Posterior cingulate gyrus (tissue), 11 donors: Measurements from ENCODE around the gene HOTAIR.
A peak's percentile ranks its signal among the peaks of the same experiment; 100 is the strongest.

Experiments
- DNase-seq, 10 donors: peaks; one replicate each; pipeline versions ENCODE4 v3.0.0 to v3.0.0-alpha.2; 2020 to 2021; ENCODE audit warnings: mixed read lengths in 3 of 10
- intact Hi-C: fragments of 100-400 bp; cut with DNase I; formaldehyde crosslinking; loops from one replicate; pipeline ENCODE4 v1.15.1; 2023

HOTAIR gene

GRCh38 chr12:53989227-53990113, 14.7 kb upstream of the HOTAIR start:
- peak in 2 of 10 donors; percentile 21 to 81 for DNase-seq
- intact Hi-C loops = loop anchor here (5.0 kb wide), 1 partner anchor 222 kb away; no protein-coding TSS in a partner anchor

DNA sequence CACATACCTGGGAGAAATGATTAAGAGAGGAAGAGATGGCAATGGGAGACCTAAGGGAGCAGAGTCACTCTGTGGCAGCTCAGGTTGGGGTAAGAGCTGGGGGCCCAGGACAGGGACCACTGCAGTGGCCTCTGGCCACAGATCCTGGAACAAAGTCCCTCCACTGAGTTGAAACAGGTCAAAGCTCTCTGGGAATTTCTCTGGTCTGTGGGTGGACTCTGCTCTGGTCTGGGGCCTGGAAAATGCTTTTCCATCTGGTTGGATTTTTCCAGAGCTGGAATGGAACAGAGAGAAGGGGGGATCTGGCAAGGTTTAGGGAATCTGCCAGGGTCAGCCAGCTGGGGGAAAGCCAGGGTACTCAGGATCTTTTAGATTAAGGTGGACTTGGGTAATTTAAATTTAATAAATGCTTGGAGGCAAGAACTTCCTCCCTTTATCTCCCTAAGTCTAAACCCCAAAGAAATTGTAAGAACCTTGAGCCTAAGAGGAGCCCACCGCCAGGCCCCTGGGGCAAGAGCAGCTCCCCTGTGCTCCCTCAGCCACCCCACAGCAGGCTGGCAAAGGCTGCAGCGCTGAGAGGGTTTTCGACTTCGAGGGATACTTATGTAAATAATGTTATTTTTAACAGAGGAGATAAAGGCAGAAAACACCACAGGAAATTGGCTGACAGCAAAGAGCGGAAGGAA, 13.9 kb upstream of the HOTAIR start:
- DNase-seq = peak in 1 of 10 donors; percentile 49
- intact Hi-C loops = loop anchor here (5.0 kb wide), 1 partner anchor 221 kb away; no protein-coding TSS in a partner anchor

DNA sequence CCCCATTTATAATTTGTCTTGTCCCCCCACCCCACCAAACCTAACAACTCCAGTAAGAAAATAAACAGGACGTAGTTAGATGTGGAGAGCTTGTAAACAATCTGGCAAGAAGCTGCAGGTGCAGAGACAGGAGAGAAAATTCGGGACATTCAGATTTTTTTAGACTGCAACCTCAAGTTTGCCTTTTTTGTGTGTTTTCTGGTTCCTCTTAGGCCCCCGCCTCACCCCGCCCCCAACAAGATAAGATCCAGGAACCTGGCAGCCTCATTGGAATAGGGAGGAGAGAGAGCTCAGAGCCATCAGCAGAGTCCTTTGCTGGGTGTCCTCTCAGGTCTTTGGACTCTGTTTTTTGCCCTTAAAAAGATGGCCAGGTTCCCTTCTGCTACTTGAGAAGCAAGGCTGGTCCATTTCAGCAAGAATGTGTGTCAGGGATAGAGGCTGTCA, 13.1 kb upstream of the HOTAIR start:
- intact Hi-C loops = loop anchor here (5.0 kb wide), 1 partner anchor 221 kb away; no protein-coding TSS in a partner anchor
- no peak for DNase-seq

GRCh38 chr12:53986686-53987483, 12.1 kb upstream of the HOTAIR start:
- intact Hi-C loops = loop anchor here (5.0 kb wide), 1 partner anchor 220 kb away; no protein-coding TSS in a partner anchor

GRCh38 chr12:53985994-53986685, 11.4 kb upstream of the HOTAIR start:
- peak in 2 of 10 donors; percentile 7 to 55 for DNase-seq
- intact Hi-C loops = loop anchor here (5.0 kb wide), 1 partner anchor 219 kb away; no protein-coding TSS in a partner anchor

More at GRCh38 chr12:53986686-53987483, 12.1 kb upstream of the HOTAIR start:
- DNase-seq = peak in 2 of 10 donors; percentile 17 to 31

DNA sequence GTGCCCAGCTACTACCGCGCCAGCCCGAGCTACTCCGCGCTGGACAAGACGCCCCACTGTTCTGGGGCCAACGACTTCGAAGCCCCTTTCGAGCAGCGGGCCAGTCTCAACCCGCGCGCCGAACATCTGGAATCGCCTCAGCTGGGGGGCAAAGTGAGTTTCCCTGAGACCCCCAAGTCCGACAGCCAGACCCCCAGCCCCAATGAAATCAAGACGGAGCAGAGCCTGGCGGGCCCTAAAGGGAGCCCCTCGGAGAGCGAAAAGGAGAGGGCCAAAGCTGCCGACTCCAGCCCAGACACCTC, 10.9 kb upstream of the HOTAIR start:
- intact Hi-C loops = loop anchor here (5.0 kb wide), 1 partner anchor 218 kb away; no protein-coding TSS in a partner anchor
- peak in 1 of 10 donors; percentile 60 for DNase-seq

GRCh38 chr12:53984901-53985691, 10.3 kb upstream of the HOTAIR start, which contains the start of gene HOXC10:
Gene HOXC10, plus strand, starts transcription at chr12:53985146. Its CDS starts 114 bp downstream, at chr12:53985260.
- intact Hi-C loops = loop anchor here (5.0 kb wide), 1 partner anchor 218 kb away; no protein-coding TSS in a partner anchor
- DNase-seq = peak in 6 of 10 donors; percentile 29 to 91 (median 58)

DNA sequence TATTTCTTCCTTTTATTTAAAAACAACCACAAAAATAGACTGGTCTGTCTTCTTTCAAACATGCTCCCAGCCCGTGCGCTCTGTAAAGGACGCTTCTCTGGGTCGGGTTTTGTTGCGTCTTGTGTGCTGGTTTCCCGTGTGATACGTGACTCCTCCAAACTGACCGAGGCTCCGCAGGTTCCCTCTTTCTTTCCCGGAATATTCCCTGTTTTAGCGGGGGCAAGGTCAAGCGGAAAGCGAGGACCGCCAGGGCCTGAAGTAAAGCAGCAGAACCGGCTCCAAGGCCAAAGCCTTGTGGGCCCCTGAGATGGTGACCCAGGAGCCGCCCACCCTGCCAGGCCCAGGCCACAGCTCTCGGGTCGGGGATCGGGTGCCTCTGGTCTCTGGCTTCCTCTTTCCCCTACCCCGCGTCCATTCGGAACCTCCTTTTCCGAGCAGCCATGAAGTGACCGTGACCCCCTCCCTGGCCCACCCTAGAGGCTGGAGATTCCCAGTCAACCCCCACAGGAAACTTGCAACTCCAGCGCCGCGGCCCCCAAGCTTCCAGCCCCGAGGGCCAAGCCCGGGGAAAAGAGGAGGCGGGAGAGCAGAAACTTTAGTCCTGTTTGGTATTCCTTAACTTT, 9.3 kb upstream of the HOTAIR start:
- intact Hi-C loops = no loop called here
- DNase-seq = peak in 3 of 10 donors; percentile 21 to 61 (median 47)

DNA sequence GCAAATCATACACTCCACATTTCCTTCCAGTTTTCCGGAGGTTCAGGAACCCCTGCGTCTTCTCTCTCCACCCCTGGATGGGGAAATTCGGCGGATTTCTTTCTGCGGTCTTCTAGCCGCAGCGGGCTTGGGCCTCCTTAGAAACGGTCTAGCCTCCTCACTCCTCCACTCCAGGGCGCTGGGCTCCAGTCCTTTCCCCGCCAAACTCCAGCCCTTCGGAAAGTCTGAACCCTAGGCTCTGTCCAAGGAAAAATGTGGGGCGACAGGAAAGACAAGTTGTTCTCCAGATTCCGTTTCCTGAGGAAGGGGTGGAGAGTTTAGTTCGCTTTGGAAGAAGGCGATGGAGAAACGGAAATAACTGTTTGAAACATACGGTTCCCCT, 8.8 kb upstream of the HOTAIR start:
- intact Hi-C loops = no loop called here

GRCh38 chr12:53982648-53983567, 8.2 kb upstream of the HOTAIR start:
- intact Hi-C loops = no loop called here
- peak in 1 of 10 donors; percentile 49 for DNase-seq

More for the DNA sequence above, 8.8 kb upstream of the HOTAIR start:
- no peak for DNase-seq

DNA sequence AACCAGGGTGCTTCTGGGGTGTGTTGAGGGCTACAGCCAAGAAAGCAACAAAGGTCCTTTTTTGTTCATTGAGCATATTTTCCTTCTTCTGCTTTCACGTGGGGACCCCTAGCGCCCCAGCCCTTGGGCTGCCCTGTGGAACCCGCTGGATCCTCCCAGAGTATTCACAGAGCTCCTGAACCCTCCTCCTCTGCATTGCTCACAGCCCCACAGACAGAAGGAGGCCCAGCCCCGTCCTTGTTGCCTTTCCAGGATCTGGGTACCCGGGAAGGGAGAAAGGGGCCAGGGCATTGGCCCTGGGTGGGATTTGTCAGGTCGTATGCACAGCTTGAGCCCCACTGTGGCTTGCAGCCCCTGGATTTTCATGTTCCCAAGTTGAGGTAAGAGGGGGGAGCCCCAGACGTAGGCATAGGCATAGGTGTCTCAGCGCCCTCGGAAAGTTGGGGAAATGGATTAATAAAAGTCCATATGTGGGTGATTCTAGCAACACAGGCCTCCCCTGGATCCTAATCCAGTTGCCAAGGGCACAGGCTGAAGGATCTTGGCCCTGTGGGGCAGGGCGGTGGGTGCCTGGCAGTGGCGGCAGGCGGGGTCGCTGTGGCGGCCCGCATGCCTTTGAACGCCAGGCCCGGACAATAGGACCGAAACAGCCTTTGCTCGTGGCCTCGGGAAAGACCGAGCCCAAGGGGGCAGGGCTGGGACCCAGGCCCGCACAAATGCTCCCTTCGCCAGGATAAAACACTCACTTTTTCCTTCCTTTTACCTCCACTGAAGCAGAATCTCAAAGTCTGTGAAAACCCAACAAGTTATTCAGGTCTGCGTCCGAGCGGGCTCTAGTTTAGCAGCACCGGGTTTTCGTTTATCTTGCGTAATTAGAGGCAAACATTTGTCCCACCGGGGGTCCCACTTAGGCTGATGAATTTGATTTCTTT, 7.1 kb upstream of the HOTAIR start:
- intact Hi-C loops = no loop called here
- DNase-seq = peak in 1 of 10 donors; percentile 26

- intact Hi-C loops = no loop called here
- DNase-seq = peak in 1 of 10 donors; percentile 40
These were observed 6.2 kb upstream of the HOTAIR start for GRCh38 chr12:53980802-53981496.

DNA sequence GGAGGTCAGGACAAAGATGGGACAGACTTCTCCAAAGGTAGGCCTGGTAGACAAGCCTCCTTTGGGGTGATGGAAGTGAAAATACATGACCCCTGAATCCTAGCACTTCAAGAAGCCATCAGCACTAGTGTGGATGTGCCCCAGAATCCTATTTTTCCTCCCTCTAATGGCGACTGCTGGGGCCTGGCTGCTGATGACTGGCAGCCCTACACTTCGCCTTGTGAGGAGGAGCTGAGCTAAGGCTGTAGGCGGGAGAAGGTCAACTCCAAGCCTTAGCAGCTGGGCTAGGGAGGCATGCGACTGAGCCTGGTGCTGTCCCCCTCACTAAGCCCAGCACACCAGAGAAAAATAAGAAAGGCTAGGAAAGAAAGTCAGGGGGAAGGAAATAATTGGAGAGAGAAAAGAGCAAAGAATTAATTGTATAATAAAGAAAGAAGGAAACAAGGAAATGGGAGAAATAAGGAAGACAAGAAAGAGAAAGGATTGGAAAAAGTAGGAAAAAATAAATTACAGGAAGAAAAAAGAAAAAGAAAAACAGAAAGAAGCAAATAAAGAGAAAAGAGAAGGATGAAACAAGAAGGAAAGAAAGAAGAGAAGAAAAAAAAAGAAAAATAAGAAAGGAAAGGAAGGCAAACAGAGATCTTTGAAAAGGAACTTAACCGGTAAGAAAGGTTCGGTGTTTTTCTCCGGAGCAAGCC, 5.5 kb upstream of the HOTAIR start:
- intact Hi-C loops = no loop called here
- DNase-seq = peak in 1 of 10 donors; percentile 2

- intact Hi-C loops = no loop called here
- peak in 1 of 10 donors; percentile 16 for DNase-seq
These were observed 4.0 kb upstream of the HOTAIR start for GRCh38 chr12:53978477-53979356.
